ENCODE results near the gene ENO4. TPM values are rescaled to one million over a fixed set of nuclear protein-coding genes. Genes with fewer than 3 reads are reported as not detected.

Gene ENO4
- total RNA-seq, 2 donors from 2014 or later = not detected

- no peaks in the 10 kb centered on the region for H3K9me3 ChIP-seq (ENCODE audit: control insufficient read depth, low read length, poor library complexity, severe bottlenecking)
- Mint-ChIP-seq H3K27me3 (peaks cover 46% of the 10 kb centered on the region), H3K4me3 (no peak overlapping the region), H3K36me3 (ENCODE audit: low read depth) (no peaks in the 10 kb centered on the region), H3K4me1 (no peaks in the 10 kb centered on the region), H3K27ac (no peak overlapping the region)
- ATAC-seq (no peak), DNase-seq (no peak)
Measured at GRCh38 chr10:116817178-116817577, 32.1 kb upstream of the ENO4 start.

GRCh38 chr10:116817780-116818343 lies 31.4 kb upstream of the ENO4 start:
- peaks cover 44% of the 10 kb centered on the region for H3K27me3 Mint-ChIP-seq
- no peak overlapping the region for H3K4me3 Mint-ChIP-seq
- no peak overlapping the region for H3K27ac Mint-ChIP-seq
- H3K36me3 Mint-ChIP-seq (ENCODE audit: low read depth) = no peaks in the 10 kb centered on the region
- no peaks in the 10 kb centered on the region for H3K4me1 Mint-ChIP-seq
- ATAC-seq (no peak), DNase-seq (no peak)
- no peaks in the 10 kb centered on the region for H3K9me3 ChIP-seq (ENCODE audit: control insufficient read depth, low read length, poor library complexity, severe bottlenecking)

- Mint-ChIP-seq H3K4me3 (no peak overlapping the region), H3K27ac (no peak overlapping the region)
Measured at GRCh38 chr10:116819999-116820677, 29.2 kb upstream of the ENO4 start.

GRCh38 chr10:116825901-116826300 lies 23.4 kb upstream of the ENO4 start:
- no peak for ATAC-seq
- no peak overlapping the region for H3K27ac Mint-ChIP-seq
- H3K36me3 Mint-ChIP-seq (ENCODE audit: low read depth) = peaks cover 3% of the 10 kb centered on the region
- no peaks in the 10 kb centered on the region for H3K9me3 ChIP-seq (ENCODE audit: control insufficient read depth, low read length, poor library complexity, severe bottlenecking)
- no peak for DNase-seq
- H3K4me1 Mint-ChIP-seq = no peaks in the 10 kb centered on the region
- H3K4me3 Mint-ChIP-seq = no peak overlapping the region
- H3K27me3 Mint-ChIP-seq = peaks cover 23% of the 10 kb centered on the region

More at GRCh38 chr10:116819999-116820677, 29.2 kb upstream of the ENO4 start:
- ATAC-seq (no peak), DNase-seq (no peak)
- Mint-ChIP-seq H3K27me3 (peaks cover 37% of the 10 kb centered on the region), H3K4me1 (no peaks in the 10 kb centered on the region), H3K36me3 (ENCODE audit: low read depth) (no peaks in the 10 kb centered on the region)
- H3K9me3 ChIP-seq (ENCODE audit: control insufficient read depth, low read length, poor library complexity, severe bottlenecking) = no peaks in the 10 kb centered on the region

- no peaks in the 10 kb centered on the region for H3K9me3 ChIP-seq (ENCODE audit: control insufficient read depth, low read length, poor library complexity, severe bottlenecking)
- ATAC-seq (no peak), DNase-seq (no peak)
- Mint-ChIP-seq H3K4me3 (no peak overlapping the region), H3K27me3 (peaks cover 23% of the 10 kb centered on the region), H3K27ac (no peak overlapping the region), H3K4me1 (no peaks in the 10 kb centered on the region), H3K36me3 (ENCODE audit: low read depth) (peaks cover 3% of the 10 kb centered on the region)
Measured at GRCh38 chr10:116826803-116827202, 22.5 kb upstream of the ENO4 start.

GRCh38 chr10:116827214-116827671 lies 22.1 kb upstream of the ENO4 start:
- no peaks in the 10 kb centered on the region for H3K4me1 Mint-ChIP-seq
- peaks cover 3% of the 10 kb centered on the region for H3K36me3 Mint-ChIP-seq (ENCODE audit: low read depth)
- no peak overlapping the region for H3K27ac Mint-ChIP-seq
- no peak overlapping the region for H3K4me3 Mint-ChIP-seq
- H3K9me3 ChIP-seq (ENCODE audit: control insufficient read depth, low read length, poor library complexity, severe bottlenecking) = no peaks in the 10 kb centered on the region
- H3K27me3 Mint-ChIP-seq = peaks cover 23% of the 10 kb centered on the region
- DNase-seq (no peak), ATAC-seq (no peak)

GRCh38 chr10:116828116-116828515 lies 21.2 kb upstream of the ENO4 start:
- Mint-ChIP-seq H3K27ac (no peak overlapping the region), H3K4me1 (no peaks in the 10 kb centered on the region), H3K27me3 (peaks cover 17% of the 10 kb centered on the region), H3K4me3 (no peak overlapping the region), H3K36me3 (ENCODE audit: low read depth) (peaks cover 3% of the 10 kb centered on the region)
- ATAC-seq (no peak), DNase-seq (no peak)
- H3K9me3 ChIP-seq (ENCODE audit: control insufficient read depth, low read length, poor library complexity, severe bottlenecking) = no peaks in the 10 kb centered on the region

GRCh38 chr10:116829711-116830110 lies 19.6 kb upstream of the ENO4 start:
- DNase-seq (no peak), ATAC-seq (no peak)
- H3K36me3 Mint-ChIP-seq (ENCODE audit: low read depth) = peaks cover 3% of the 10 kb centered on the region
- no peak overlapping the region for H3K27ac Mint-ChIP-seq
- peaks cover 18% of the 10 kb centered on the region for H3K27me3 Mint-ChIP-seq
- no peaks in the 10 kb centered on the region for H3K4me1 Mint-ChIP-seq
- no peaks in the 10 kb centered on the region for H3K9me3 ChIP-seq (ENCODE audit: control insufficient read depth, low read length, poor library complexity, severe bottlenecking)
- no peak overlapping the region for H3K4me3 Mint-ChIP-seq

GRCh38 chr10:116831086-116831485 lies 18.2 kb upstream of the ENO4 start:
- Mint-ChIP-seq H3K36me3 (ENCODE audit: low read depth) (peaks cover 3% of the 10 kb centered on the region), H3K4me3 (no peak overlapping the region), H3K27ac (no peak overlapping the region), H3K4me1 (no peaks in the 10 kb centered on the region), H3K27me3 (peaks cover 28% of the 10 kb centered on the region)
- no peaks in the 10 kb centered on the region for H3K9me3 ChIP-seq (ENCODE audit: control insufficient read depth, low read length, poor library complexity, severe bottlenecking)
- ATAC-seq = no peak
- DNase-seq = no peak

- H3K27me3 Mint-ChIP-seq = peaks cover 28% of the 10 kb centered on the region
- ATAC-seq (no peak), DNase-seq (no peak)
- H3K27ac Mint-ChIP-seq = no peak overlapping the region
- no peaks in the 10 kb centered on the region for H3K4me1 Mint-ChIP-seq
- H3K4me3 Mint-ChIP-seq = no peak overlapping the region
- peaks cover 3% of the 10 kb centered on the region for H3K36me3 Mint-ChIP-seq (ENCODE audit: low read depth)
- H3K9me3 ChIP-seq (ENCODE audit: control insufficient read depth, low read length, poor library complexity, severe bottlenecking) = no peaks in the 10 kb centered on the region
Measured at GRCh38 chr10:116831790-116832189, 17.5 kb upstream of the ENO4 start.

- DNase-seq (no peak), ATAC-seq (no peak)
- no peaks in the 10 kb centered on the region for H3K9me3 ChIP-seq (ENCODE audit: control insufficient read depth, low read length, poor library complexity, severe bottlenecking)
- Mint-ChIP-seq H3K27ac (no peak overlapping the region), H3K27me3 (peaks cover 23% of the 10 kb centered on the region), H3K4me1 (no peaks in the 10 kb centered on the region), H3K4me3 (no peak overlapping the region), H3K36me3 (ENCODE audit: low read depth) (peaks cover under 1% of the 10 kb centered on the region)
Measured at GRCh38 chr10:116833986-116834985, 15.0 kb upstream of the ENO4 start.

GRCh38 chr10:116835658-116836057 lies 13.6 kb upstream of the ENO4 start:
- no peak for ATAC-seq
- Mint-ChIP-seq H3K36me3 (ENCODE audit: low read depth) (no peaks in the 10 kb centered on the region), H3K4me3 (no peak overlapping the region)

GRCh38 chr10:116836083-116836482 lies 13.2 kb upstream of the ENO4 start:
- Mint-ChIP-seq H3K27me3 (peaks cover 16% of the 10 kb centered on the region), H3K4me3 (no peak overlapping the region), H3K27ac (no peak overlapping the region), H3K36me3 (ENCODE audit: low read depth) (no peaks in the 10 kb centered on the region), H3K4me1 (no peaks in the 10 kb centered on the region)
- ATAC-seq = no peak
- no peaks in the 10 kb centered on the region for H3K9me3 ChIP-seq (ENCODE audit: control insufficient read depth, low read length, poor library complexity, severe bottlenecking)
- DNase-seq = no peak

More at GRCh38 chr10:116835658-116836057, 13.6 kb upstream of the ENO4 start:
- peaks cover 16% of the 10 kb centered on the region for H3K27me3 Mint-ChIP-seq
- no peaks in the 10 kb centered on the region for H3K4me1 Mint-ChIP-seq
- DNase-seq = no peak
- no peak overlapping the region for H3K27ac Mint-ChIP-seq
- H3K9me3 ChIP-seq (ENCODE audit: control insufficient read depth, low read length, poor library complexity, severe bottlenecking) = no peaks in the 10 kb centered on the region

Data from T-helper 17 cell (primary cell).